Nephron progenitor cell (in vitro differentiated cells): ENCODE data around the gene CLEC20A.

Source experiments
- DNase-seq: peaks from one replicate; pipeline ENCODE4 v3.0.0; 2021
- H3K27ac Mint-ChIP-seq: 2 replicates; pipeline ENCODE4 v1.8.0; 2021; ENCODE audit warnings: mild to moderate bottlenecking, moderate library complexity, mixed read lengths
- H3K27me3 Mint-ChIP-seq: 2 replicates; pipeline ENCODE4 v1.8.0; 2021; ENCODE audit warnings: mild to moderate bottlenecking, low read depth, mixed read lengths; ENCODE audit not compliant: poor library complexity
- H3K36me3 Mint-ChIP-seq: 2 replicates; pipeline ENCODE4 v1.8.0; 2021; ENCODE audit warnings: low read depth, mixed read lengths
- H3K4me1 Mint-ChIP-seq: 2 replicates; pipeline ENCODE4 v1.8.0; 2021; ENCODE audit warnings: mixed read lengths
- H3K4me3 Mint-ChIP-seq: 2 replicates; pipeline ENCODE4 v1.8.0; 2021; ENCODE audit warnings: mild to moderate bottlenecking, moderate library complexity, mixed read lengths
- H3K9me3 Mint-ChIP-seq: 2 replicates; pipeline ENCODE4 v1.8.0; 2021; ENCODE audit warnings: mild to moderate bottlenecking, moderate library complexity, mixed read lengths
- TF ChIP-seq, protein P1 (sequence below): fragments of 200-600 bp; sonication (generic); IDR thresholded peaks from 2 replicates; pipeline ENCODE4 v1.5.0; 2021; ENCODE audit warnings: antibody characterized with exemption

CLEC20A gene

DNA sequence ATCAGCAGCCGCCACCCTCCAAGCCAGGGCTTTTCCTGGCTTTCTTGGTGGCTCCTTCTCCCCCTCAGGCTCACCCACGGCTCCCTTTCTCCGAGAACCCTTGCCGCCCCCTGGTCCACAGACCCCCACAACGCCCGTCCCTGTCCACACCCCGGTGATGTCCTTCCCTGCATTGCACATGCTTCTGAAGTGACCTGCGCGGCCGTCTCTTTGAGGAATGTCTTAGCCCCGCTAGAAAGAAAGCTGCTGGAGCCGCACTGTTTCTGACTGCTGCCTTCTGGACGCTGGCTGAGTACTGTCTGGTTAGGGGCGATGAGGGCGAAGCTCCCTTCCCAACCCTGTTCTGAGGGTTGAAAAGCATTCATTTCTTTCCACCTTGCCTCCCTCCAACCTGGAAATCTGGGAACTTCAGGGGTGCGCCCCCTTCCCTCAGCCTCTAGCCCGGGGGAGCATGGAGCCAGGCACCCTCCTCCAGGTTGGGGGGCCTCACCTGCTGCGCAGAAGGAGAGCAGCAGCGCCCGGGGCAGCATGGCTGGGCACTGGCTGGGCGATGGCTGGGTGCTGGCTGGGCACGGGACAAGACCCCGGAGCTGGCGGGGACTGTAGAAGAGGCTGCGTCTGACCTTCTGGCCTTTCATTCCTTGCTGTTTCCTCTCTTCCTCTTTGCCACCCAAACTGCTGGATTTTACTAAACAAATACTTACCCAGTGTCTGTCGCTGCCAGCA lies at the start of gene CLEC20A:
Gene CLEC20A (minus strand): TSS at position 555 of the 726 bp plus-strand sequence. CDS start 25 bp downstream, at position 530.
- no peaks in the 10 kb centered on the region for H3K36me3 Mint-ChIP-seq

GRCh38 chr1:178544531-178544930 lies 47.8 kb upstream of the CLEC20A start:
- Mint-ChIP-seq H3K9me3 (no peaks in the 10 kb centered on the region), H3K27me3 (peaks cover 14% of the 10 kb centered on the region), H3K4me1 (peaks cover 28% of the 10 kb centered on the region), H3K4me3 (peak overlapping the region; percentile 66), H3K36me3 (peaks cover 37% of the 10 kb centered on the region), H3K27ac (no peak overlapping the region)
- TF ChIP-seq, protein P1, sequence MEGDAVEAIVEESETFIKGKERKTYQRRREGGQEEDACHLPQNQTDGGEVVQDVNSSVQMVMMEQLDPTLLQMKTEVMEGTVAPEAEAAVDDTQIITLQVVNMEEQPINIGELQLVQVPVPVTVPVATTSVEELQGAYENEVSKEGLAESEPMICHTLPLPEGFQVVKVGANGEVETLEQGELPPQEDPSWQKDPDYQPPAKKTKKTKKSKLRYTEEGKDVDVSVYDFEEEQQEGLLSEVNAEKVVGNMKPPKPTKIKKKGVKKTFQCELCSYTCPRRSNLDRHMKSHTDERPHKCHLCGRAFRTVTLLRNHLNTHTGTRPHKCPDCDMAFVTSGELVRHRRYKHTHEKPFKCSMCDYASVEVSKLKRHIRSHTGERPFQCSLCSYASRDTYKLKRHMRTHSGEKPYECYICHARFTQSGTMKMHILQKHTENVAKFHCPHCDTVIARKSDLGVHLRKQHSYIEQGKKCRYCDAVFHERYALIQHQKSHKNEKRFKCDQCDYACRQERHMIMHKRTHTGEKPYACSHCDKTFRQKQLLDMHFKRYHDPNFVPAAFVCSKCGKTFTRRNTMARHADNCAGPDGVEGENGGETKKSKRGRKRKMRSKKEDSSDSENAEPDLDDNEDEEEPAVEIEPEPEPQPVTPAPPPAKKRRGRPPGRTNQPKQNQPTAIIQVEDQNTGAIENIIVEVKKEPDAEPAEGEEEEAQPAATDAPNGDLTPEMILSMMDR = no peak
- DNase-seq = no peak

More for the DNA sequence above, at the start of gene CLEC20A:
- no peak within 1 kb of the TSS for H3K4me3 Mint-ChIP-seq
- H3K9me3 Mint-ChIP-seq = no peaks in the 10 kb centered on the region
- TF ChIP-seq, protein P1 = no peak
- peaks cover 14% of the 10 kb centered on the region for H3K4me1 Mint-ChIP-seq
- no peak within 1 kb of the TSS for H3K27ac Mint-ChIP-seq
- peaks cover 3% of the 10 kb centered on the region for H3K27me3 Mint-ChIP-seq
- no peak for DNase-seq

DNA sequence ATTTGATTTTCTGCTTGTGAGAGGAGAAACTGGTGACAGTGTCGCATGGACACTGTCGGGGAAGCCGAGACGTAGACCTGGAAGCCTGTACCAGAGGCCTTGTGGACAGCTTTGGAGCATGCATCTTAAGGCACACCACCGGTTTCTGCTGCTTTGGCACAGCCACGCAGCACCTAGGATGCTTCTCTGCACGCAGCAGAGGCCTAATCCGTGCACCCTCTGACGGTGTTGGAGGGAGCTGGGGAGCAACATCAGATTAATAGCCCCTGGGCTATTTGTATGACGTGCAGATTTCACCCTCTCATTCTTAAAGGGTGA lies 46.5 kb upstream of the CLEC20A start:
- Mint-ChIP-seq H3K9me3 (no peaks in the 10 kb centered on the region), H3K36me3 (peaks cover 30% of the 10 kb centered on the region), H3K27ac (peak overlapping the region; percentile 39), H3K4me1 (peaks cover 28% of the 10 kb centered on the region), H3K4me3 (peak overlapping the region; percentile 93), H3K27me3 (peaks cover 19% of the 10 kb centered on the region)
- DNase-seq = no peak
- TF ChIP-seq, protein P1 = no peak

GRCh38 chr1:178542554-178543289 lies 46.0 kb upstream of the CLEC20A start:
- peak overlapping the region; percentile 94 for H3K27ac Mint-ChIP-seq
- no peaks in the 10 kb centered on the region for H3K9me3 Mint-ChIP-seq
- peaks cover 28% of the 10 kb centered on the region for H3K36me3 Mint-ChIP-seq
- H3K4me1 Mint-ChIP-seq = peaks cover 33% of the 10 kb centered on the region
- TF ChIP-seq, protein P1 = peak; percentile 100
- H3K4me3 Mint-ChIP-seq = peak overlapping the region; percentile 93
- peaks cover 19% of the 10 kb centered on the region for H3K27me3 Mint-ChIP-seq
- peak; percentile 98 for DNase-seq

DNA sequence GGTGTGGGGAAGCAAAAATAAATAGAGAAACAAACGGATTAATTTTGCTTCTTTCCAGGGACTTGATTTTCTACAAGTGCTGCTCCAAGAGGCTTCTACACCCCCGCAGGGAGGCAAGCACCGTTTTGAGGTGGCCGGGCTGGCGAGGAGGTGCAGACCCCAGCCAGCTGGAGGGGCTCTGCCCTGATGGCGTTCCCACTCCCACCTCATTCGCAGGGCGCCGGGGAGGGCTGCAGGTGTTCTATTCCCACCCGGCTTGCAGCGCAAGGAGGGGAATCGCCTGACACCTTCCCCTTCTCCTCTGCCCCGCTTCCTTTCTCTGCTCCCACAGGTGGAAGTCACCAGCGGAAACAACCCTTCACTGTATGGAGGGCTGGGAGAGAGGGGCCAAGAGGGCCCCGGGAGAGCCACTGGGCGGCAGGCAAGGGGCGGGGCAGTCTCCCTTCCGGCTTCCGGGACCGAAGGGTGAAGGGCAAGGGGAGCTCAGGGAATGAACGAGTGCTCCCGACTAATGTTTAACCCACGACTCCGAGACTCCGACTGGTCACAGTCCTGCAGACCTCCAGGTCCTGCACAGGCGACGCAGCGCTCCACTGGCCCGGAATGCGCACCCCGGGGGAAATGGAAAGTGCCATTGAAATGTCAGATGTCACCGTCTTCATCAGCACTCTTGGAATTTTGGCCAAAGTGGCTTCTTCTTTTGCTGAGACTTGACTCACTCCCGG lies 45.2 kb upstream of the CLEC20A start:
- Mint-ChIP-seq H3K27ac (peak overlapping the region; percentile 93), H3K4me1 (peaks cover 40% of the 10 kb centered on the region), H3K4me3 (peak overlapping the region; percentile 93), H3K9me3 (no peaks in the 10 kb centered on the region), H3K36me3 (peaks cover 21% of the 10 kb centered on the region), H3K27me3 (peaks cover 19% of the 10 kb centered on the region)
- TF ChIP-seq, protein P1 = no peak
- peak; percentile 61 for DNase-seq
